GM11168 (cell line): ENCODE results near the gene ARHGAP35.

Experiments
- in situ Hi-C: fragments of 300-500 bp; cut with MboI; formaldehyde crosslinking; loops from one replicate; pipeline ENCODE4 v1.12.0; 2022; ENCODE audit warnings: low sequenced_read_pairs; ENCODE audit not compliant: unreplicated experiment

The ARHGAP35 gene

DNA sequence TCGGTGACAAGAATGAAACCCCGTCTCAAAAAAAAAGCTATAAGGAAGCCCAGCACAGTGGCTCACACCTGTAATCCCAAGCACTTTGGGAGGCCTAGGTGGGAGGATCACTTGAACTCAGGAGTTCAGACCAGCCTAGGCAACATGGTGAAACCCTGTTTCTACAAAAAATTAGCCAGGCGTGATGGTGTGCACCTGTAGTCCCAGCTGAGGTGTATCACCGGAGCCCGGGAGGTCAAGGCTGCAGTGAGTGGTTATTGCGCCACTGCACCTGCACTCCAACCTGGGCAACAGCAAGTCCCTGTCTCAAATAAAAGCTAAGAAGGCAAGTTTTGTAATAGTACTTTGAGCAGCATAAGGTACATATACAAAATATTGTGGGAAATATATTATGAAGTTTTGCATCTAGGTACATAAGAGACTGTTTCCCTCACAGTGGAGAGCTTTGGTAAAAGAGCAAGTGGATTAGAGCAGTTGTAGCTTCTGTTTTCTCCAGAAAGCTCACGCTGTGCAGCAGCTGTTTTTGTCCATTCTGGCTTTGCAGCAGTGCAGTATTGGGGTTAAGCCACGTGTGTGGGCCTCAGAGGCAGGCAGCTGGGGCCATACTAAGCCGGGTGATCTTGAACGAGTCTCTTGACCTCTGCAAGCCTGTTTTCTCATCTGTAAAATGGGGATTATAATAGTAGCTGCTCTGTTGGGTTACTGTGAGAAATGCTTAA, 35.4 kb downstream of the ARHGAP35 start:
- in situ Hi-C loops: no loop called here

DNA sequence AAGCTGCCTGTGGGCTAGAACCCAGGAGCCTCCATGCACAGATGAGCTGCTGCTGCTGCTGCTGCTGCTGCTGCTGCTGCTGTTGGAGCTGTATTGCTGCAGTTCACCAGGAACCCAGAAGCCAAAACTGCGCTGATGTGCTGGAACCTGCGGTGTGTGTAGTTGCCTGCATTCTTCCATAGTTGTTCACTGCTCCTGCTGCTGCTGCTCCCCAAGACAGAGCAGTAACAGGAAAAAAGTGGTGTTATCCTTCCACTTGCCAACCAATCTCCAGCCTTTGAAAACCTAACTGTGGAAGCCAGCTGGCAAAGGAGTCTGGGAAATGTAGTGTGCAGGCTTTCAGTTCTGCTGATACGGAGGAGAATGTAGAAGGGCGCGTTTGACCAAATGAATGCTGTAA, 37.9 kb downstream of the ARHGAP35 start:
- in situ Hi-C loops: no loop called here

GRCh38 chr19:46900341-46900740, 39.5 kb downstream of the ARHGAP35 start:
- in situ Hi-C loops: loop anchor here (10.0 kb wide), 1 partner anchor 64 kb away; no protein-coding TSS in a partner anchor

- in situ Hi-C loops: loop anchor here (10.0 kb wide), 1 partner anchor 63 kb away; no protein-coding TSS in a partner anchor
Measured at GRCh38 chr19:46901701-46902401, 41.1 kb downstream of the ARHGAP35 start.

DNA sequence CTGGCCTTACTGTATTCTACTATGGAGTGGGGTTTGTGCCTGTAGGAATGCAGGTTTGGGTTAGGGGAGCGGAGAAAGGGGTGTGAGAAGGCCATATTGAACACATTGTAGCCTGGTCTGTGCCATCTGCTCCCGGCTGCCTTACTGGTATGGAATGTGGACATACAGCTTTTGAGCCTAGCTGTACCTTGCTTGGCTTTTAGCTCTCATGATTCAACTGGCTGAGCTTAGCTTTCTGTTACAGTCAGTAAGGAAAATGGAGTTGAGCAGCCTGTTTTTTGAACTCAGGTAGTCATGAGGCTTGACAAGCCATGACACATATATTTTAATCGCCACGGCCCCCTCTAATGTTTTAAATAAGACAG, 41.6 kb downstream of the ARHGAP35 start:
- in situ Hi-C loops: loop anchor here (10.0 kb wide), 1 partner anchor 62 kb away; no protein-coding TSS in a partner anchor

- in situ Hi-C loops: loop anchor here (10.0 kb wide), 1 partner anchor 61 kb away; no protein-coding TSS in a partner anchor
Measured at GRCh38 chr19:46903458-46903857, 42.7 kb downstream of the ARHGAP35 start.

- in situ Hi-C loops: loop anchor here (10.0 kb wide), 1 partner anchor 60 kb away; no protein-coding TSS in a partner anchor
Measured at GRCh38 chr19:46904114-46905060, 43.6 kb downstream of the ARHGAP35 start.

GRCh38 chr19:46906221-46906620, 45.4 kb downstream of the ARHGAP35 start:
- in situ Hi-C loops: loop anchor here (10.0 kb wide), 1 partner anchor 59 kb away; no protein-coding TSS in a partner anchor

DNA sequence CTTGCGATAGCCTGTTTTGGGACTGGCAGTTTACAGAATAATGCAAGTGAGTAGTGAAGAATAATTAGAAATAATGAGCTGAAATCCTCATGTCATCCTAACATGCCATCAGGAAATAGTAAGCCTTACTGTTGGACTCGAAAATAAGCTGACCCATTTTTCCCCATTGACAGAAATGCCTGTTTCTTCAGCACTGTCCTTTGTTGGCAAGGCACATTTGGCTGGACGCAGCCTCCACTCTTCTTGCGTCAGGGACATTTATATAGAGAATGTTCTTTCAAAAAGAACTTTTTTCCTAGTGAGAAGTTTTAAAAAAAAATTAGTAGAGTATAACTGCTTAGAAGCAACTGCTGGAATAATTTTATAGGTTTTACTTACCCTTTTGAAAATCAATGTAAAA, 47.1 kb downstream of the ARHGAP35 start:
- in situ Hi-C loops: loop anchor here (10.0 kb wide), 1 partner anchor 57 kb away; no protein-coding TSS in a partner anchor

GRCh38 chr19:46909356-46909755, 48.6 kb downstream of the ARHGAP35 start:
- in situ Hi-C loops: loop anchor here (10.0 kb wide), 1 partner anchor 55 kb away; no protein-coding TSS in a partner anchor
